ENCODE data around the gene IQGAP2. TPM values are rescaled to one million over a fixed set of nuclear protein-coding genes. Genes with fewer than 3 reads are reported as not detected.
A peak's percentile ranks its signal among the peaks of the same experiment; 100 is the strongest.

Gene IQGAP2
- total and polyA plus RNA-seq, 2 of the 8 experiments (the other 6 are each of a cell fraction or from before 2014, with no cell fraction given): 19.7 to 66.0 TPM

DNA sequence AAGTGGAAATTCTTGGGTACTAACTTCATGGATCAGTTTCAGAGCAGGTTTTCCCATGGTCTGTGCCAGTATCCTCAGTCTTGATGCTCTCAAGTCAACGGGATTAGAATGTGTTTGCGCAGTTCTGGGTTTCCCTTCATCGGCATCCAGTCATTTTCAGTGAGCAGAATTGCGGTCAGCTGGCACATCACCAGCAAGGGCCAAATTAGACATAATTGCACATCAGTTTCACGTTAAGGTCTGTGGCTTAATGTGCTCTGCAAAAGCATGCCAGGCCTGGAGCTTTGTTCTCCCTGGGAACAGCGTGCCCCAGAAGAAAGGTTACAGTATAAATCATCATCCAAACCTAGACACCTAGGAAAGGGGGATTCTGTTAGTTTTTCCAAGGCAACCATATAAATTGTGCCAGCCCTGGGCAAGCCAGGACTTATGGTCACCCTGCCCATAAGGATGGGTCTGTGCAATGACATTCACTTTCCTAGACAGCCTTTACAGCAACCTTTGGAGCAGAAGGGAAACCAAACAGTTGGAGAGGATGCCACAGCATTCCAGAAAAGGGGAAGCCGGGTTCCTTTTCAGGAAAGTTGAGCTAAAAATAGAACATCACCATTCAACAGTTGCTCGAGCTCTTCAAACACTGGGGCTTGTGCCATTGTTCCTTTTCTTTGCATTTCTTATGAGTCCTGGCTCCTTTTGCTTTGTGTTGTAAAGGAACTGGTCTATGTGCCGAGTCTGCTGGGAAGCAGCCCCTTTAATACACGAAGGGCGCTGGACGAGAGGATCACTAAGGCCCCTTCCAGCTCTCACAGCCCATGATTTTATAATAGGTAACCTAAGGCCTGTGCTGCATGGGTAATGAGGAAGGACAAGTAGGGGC, 23.1 kb downstream of the IQGAP2 start:
- H2BK15ac ChIP-seq (ENCODE audit: low read length): 0 out of 2 replicates have a peak overlapping the region, but pooled peaks have one; percentile 21
- H3K27ac ChIP-seq (ENCODE audit: low read depth, low read length): peak overlapping the region; percentile 67
- peak overlapping the region; percentile 86 for H4K91ac ChIP-seq (replicated peaks; ENCODE audit: insufficient read length, low read length)
- ChIA-PET CTCF (ENCODE audit: partially characterized antibody) (interaction anchor here (0.6 to 2.4 kb wide), 8 partner anchors 23 to 439 kb away, joined by 3 to 10 read pairs (median 3); partner anchors contain the start of gene IQGAP2), POLR2A (ENCODE audit: partially characterized antibody) (interaction anchor here (0.8 to 2.4 kb wide), 11 partner anchors 9 to 97 kb away, joined by 3 to 10 read pairs (median 5); partner anchors contain the start of gene IQGAP2)
- H4K8ac ChIP-seq (ENCODE audit: extremely low read depth, insufficient read depth, low read length): no peak overlapping the region
- DNase-seq (ENCODE audit: low read depth in 1 of 2, low spot score in 2 of 2) (peak in 1 of 2 experiments; percentile 55), FAIRE-seq (peak; percentile 75)
- peaks cover 0 to 61% of the 10 kb centered on the region in 2 experiments; a peak in 2 of 4 replicates for H3K79me2 ChIP-seq (ENCODE audit: control insufficient read depth in 1 of 2, insufficient read depth in 2 of 2, low read length in 2 of 2)
- H2BK120ac ChIP-seq (replicated peaks; ENCODE audit: low read depth, low read length): peak overlapping the region; percentile 76
- 37% methylated on average over 12 of the region's 12 CpGs; no CpG with 5 or more reads in 1 of the 2 experiments for WGBS, 2 experiments (ENCODE audit: extremely low coverage in 1 of 2, insufficient coverage in 1 of 2, insufficient read length in 1 of 2, insufficient replicate concordance in 2 of 2, low coverage in 1 of 2, low lambda C conversion rate in 2 of 2, missing lambda C conversion rate in 1 of 2)
- H2BK20ac ChIP-seq (ENCODE audit: low read length): peak overlapping the region; percentile 2
- peaks cover 20 to 32% (median 30%) of the 10 kb centered on the region in 4 experiments for H3K4me1 ChIP-seq (replicated peaks in 1 of 4; ENCODE audit: control insufficient read depth in 3 of 4, insufficient read depth in 4 of 4, low read length in 3 of 4)
- H3K9me3 ChIP-seq (ENCODE audit: insufficient read depth in 2 of 2, low read depth in 1 of 2, low read length in 1 of 2): no peaks in the 10 kb centered on the region
- peak overlapping the region; percentile 31 for H2BK12ac ChIP-seq (ENCODE audit: low read depth, low read length)
- H3K14ac ChIP-seq (ENCODE audit: insufficient read length): peak overlapping the region; percentile 51
- H3K36me3 ChIP-seq (ENCODE audit: control insufficient read depth in 2 of 4, insufficient read depth in 4 of 4, low read length in 3 of 4): no peaks in the 10 kb centered on the region
- no peaks in the 10 kb centered on the region for H4K20me1 ChIP-seq (replicated peaks in 1 of 2; ENCODE audit: control insufficient read depth in 1 of 2, insufficient read depth in 2 of 2, low read length in 2 of 2)
- H3K4me3 ChIP-seq (ENCODE audit: extremely low read depth in 1 of 4, insufficient read depth in 2 of 4, low read depth in 3 of 4, low read length in 4 of 4): peak overlapping the region in 2 of 4 experiments; percentile 5 to 45; a peak in 3 of 8 replicates
- no peak overlapping the region for H3K56ac ChIP-seq (replicated peaks; ENCODE audit: insufficient read length, low read depth, low read length)
- H2BK5ac ChIP-seq (ENCODE audit: low read depth, low read length): peak overlapping the region; percentile 86
- peak overlapping the region in 2 of 4 experiments; percentile 28; a peak in 2 of 7 replicates for H3K9ac ChIP-seq (replicated peaks in 1 of 4; ENCODE audit: extremely low read depth in 1 of 4, low read depth in 3 of 4, low read length in 3 of 4)
- peak overlapping the region; percentile 39 for H3K23ac ChIP-seq (ENCODE audit: insufficient read length)
- H4K5ac ChIP-seq (ENCODE audit: insufficient read length, low read depth, low read length): no peak overlapping the region
- H3K27me3 ChIP-seq (replicated peaks in 1 of 4; ENCODE audit: control insufficient read depth in 3 of 4, extremely low read depth in 1 of 4, insufficient read depth in 3 of 4, low read length in 3 of 4): no peaks in the 10 kb centered on the region
- H3K4ac ChIP-seq (replicated peaks; ENCODE audit: insufficient read length, low read depth, low read length): peak overlapping the region; percentile 16
- H3K4me2 ChIP-seq (ENCODE audit: insufficient read depth in 1 of 2, low read depth in 2 of 2, low read length in 2 of 2): peak overlapping the region; percentile 63 to 65
- peak overlapping the region; percentile 76 for H3K18ac ChIP-seq (ENCODE audit: extremely low read depth, low read length)
- no peak overlapping the region for H2AFZ ChIP-seq (ENCODE audit: low read length)
- H3K79me1 ChIP-seq (ENCODE audit: low read depth, low read length): peaks cover 11% of the 10 kb centered on the region
- H3K23me2 ChIP-seq (ENCODE audit: low read depth, low read length): no peaks in the 10 kb centered on the region
- peak overlapping the region; percentile 20 for H2AK5ac ChIP-seq (ENCODE audit: low read depth, low read length)
- no peak for TF ChIP-seq CTBP2 (IDR thresholded peaks at IDR 0.05; ENCODE audit: borderline replicate concordance, insufficient read depth, insufficient read length, low read length)
- TF ChIP-seq GTF2F1 (IDR thresholded peaks at IDR 0.05; ENCODE audit: borderline replicate concordance, low read depth, low read length): no peak
- TF ChIP-seq YY1 (IDR thresholded peaks at IDR 0.05; ENCODE audit: low read depth, low read length): 0 out of 2 replicates have a peak, but pooled peaks have one; percentile 5

All from H1 (cell line).